ENCODE measurements around the gene DNLZ. TPM values are rescaled to one million over a fixed set of nuclear protein-coding genes. Genes with fewer than 3 reads are reported as not detected.

DNLZ gene
- total RNA-seq, 1 donor from 2014 or later = 40.2 TPM

DNA sequence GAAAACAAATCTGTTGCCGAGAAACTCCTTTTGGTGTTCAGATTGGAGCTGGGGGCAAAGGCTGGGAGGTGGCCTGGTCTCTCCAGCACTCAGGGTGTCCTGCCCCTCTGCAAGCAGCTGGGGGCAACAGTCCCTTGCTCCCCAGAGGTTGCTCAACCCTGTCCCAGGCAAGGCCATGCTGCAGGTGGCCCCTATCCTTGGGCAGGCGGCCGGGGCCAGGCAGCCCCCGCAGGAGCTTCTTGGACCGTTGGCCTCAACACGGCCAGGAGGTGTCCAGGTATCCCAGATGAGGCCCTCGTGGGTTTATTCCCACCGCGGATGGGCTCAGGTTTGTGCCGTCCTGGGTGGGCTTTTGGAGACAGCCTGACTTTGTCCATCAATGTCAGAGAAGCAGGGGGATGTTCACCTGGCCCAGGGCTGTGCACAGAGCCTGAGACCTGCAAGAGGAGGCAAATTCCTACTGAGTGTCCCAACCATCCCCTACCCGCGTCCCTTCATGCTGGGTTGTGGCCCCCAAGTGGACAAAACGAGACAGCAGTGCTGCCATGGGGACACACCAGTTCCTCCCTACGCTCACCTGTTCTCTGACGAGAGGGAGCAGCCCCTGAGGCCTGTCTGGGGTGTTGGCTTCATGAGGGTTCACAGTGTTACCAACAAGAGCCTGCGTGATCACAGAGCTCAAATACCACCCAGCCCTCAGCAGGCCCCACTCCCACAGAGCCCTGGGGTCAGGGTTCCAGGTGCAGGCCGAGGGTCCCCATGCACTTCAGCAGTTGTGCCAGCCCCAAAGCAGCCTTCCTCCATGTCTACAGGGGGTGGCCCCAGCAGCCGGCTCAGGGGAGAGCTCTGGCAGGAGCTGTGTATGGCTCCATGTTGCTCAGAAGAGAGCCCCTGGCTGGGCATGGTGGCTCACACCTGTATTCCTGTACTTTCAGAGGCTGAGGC, 50.2 kb downstream of the DNLZ start:
- intact Hi-C loops (cut with micrococcal nuclease) = no loop called here
- ATAC-seq (no peak), DNase-seq (peak; percentile 18)

DNA sequence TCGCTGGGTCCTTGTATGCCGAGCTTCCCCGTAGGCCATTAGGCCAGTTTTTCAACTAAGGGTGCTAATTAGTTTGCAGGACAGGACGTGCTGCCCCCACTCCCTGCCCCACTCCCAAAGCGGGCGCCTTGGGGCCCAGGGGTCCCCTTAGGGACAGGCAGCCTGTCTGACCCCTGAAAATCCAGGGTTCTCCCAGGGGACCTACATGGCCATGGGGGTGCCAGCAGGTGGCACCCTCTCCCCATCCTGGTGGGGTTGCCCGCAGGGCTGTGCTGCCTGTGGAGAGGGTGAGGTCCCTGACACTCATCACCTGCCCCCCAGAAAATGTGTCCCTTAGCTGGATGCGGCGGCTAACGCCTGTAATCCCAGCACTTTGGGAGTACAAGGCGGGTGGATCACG, 51.1 kb downstream of the DNLZ start:
- intact Hi-C loops (cut with micrococcal nuclease) = no loop called here
- DNase-seq (peak; percentile 70), ATAC-seq (peak; percentile 89)

DNA sequence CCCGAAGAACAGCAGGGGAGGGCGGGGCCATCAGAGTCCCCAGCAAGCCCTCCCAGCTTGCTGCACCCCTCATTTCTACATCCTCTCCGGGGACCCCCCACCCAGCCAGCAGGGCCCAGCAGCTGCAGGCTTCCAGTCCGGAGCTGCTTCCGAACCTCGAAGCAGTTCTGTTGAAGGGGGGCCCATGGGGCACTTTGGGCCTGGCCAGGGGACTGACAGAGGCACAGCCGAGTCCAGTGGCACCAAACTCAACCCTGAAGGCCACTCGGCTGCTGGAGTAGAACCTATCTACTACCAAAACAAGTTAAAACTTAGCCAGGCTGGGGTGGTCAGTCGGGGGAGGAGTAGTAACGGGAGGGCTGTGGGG, 51.6 kb downstream of the DNLZ start:
- no peak for ATAC-seq
- intact Hi-C loops (cut with micrococcal nuclease) = no loop called here
- DNase-seq = peak; percentile 20

DNA sequence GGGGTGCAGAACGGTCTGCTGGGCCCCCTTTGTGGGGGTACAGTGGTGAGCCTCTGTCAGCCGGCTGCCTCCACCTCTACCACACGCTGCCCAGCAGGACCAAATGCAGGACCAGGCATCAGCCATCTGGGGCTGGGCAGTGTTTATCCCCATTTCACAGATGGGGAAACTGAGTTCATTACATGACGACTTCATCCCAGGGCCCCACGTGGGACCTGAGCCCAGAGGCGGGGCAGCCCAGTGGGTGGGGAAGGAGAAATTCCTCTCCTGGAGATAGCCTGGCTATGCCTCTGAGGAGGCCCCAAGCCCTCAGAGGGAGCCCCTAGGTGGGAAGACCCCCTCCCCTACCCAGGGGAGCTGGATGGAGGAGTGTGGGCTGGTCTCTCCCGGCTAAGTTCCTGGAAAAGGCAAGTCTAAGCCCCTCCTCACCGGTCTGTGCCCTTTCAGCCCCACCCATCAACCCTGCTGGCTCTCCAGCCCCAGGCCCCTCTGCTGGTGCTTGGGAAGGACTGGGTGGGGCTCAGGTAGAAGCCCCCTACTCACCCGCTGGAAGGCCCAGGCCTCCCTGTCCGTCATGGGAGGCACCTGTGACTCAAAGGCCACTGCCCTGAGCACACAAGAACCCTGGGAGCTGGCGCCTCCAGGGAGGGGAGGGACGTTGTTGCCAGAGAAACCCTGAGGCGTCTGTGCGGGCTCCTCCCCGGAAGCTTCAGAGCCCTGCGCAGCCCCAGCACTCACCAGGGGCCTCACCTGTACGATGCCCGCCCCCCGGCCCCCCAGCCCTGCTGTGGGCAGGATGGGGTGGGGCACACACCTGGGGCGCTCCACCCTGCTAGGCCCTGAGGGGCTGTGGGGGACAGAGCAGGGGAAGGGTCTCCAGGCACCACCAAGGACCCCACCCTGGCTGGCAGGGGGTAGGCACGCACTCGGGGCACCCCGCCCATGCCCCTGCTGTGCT, 52.2 kb downstream of the DNLZ start:
- DNase-seq (peak; percentile 26), ATAC-seq (no peak)
- intact Hi-C loops (cut with micrococcal nuclease) = no loop called here

DNA sequence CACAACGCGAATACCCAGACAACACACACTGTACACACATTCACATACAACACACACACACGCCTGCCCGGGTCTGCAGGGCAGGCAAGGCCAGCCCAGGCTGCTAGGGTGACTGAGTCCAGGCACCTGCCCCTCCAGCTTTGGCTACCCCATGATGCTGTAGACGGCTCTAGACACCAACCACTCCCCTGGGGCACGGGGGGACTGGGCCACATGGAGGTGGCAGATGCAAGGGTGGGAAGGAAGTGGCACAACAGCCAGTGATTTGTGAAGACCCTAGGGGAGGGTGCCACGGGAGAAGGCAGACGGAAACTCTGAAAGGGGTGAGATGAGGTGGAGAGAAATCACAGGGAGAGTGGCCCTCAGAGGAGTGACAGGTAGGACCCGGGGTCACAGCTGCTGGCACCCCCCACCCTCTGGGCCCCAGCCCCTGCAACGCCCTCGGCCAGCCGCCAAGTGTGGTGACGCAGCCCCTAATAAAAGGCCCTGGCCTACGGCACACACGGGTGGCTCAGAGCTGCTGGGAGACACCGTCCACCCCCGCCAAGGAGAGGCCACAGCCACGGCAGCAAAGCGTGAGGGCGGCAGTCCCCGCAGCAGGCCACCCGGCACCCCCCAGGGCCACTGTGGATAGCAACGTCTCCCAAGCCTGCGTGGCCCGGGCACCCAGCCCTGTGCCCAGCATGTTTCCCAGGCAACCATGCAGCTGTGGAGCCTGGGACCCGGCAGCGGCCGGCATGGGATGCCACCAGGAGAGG, 53.1 kb downstream of the DNLZ start:
- ATAC-seq (no peak), DNase-seq (peak; percentile 23)
- intact Hi-C loops (cut with micrococcal nuclease) = no loop called here

DNA sequence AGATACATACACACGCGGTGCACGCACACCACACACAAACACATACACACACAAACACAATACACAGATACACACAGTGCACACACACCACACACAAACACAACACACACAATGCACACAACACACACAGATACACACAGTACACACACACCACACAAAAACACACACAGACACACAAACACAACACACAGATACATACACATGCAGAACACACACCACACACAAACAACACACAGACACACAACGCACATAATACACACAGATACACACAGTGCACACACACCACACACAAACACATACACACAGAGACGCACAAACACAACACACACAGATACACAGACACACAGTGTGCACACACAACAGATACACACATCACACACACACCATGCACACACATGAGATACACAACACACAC, 53.7 kb downstream of the DNLZ start:
- DNase-seq (no peak), ATAC-seq (no peak)
- intact Hi-C loops (cut with micrococcal nuclease) = no loop called here

Other genes starting within 250 kb of the DNLZ start
- gene TMEM250, start 244.9 kb downstream of the DNLZ start, total RNA-seq = 16.6 TPM
- gene LHX3, start 158.6 kb downstream of the DNLZ start, total RNA-seq = not detected
- gene QSOX2, start 117.9 kb downstream of the DNLZ start, total RNA-seq = 8.7 TPM
- not detected for gene CCDC187, start 59.6 kb downstream of the DNLZ start, total RNA-seq
- 61.7 TPM for gene GPSM1, start 36.2 kb downstream of the DNLZ start, total RNA-seq
- gene CARD9, start 9.9 kb upstream of the DNLZ start, total RNA-seq = 0.79 TPM
- gene SNAPC4, start 36.4 kb upstream of the DNLZ start, total RNA-seq = 4.4 TPM
- 23.3 TPM for gene ENTR1, start 46.9 kb upstream of the DNLZ start, total RNA-seq
- 77.8 TPM for gene PMPCA, start 46.9 kb upstream of the DNLZ start, total RNA-seq
- 12.1 TPM for gene INPP5E, start 76.1 kb upstream of the DNLZ start, total RNA-seq
- gene SEC16A, start 119.3 kb upstream of the DNLZ start, total RNA-seq = 23.2 TPM
- gene NOTCH1, start 182.3 kb upstream of the DNLZ start, total RNA-seq = 15.4 TPM

Measured in left ventricle myocardium superior (tissue), 1 donor.